SK-N-SH (cell line): ENCODE results near the gene KCNB1. TPM values are rescaled to one million over a fixed set of nuclear protein-coding genes. Genes with fewer than 3 reads are reported as not detected.

Experiments used
- CHD2 ChIP-seq: fragments of 150-350 bp; IDR thresholded peaks from 2 replicates; pipeline ENCODE4 v1.6.1; 2018; ENCODE audit warnings: low read length; ENCODE audit not compliant: partially characterized antibody
- ELF1 ChIP-seq: IDR thresholded peaks from 2 replicates; pipeline ENCODE4 v1.4.0; 2012
- EZH2phosphoT487 ChIP-seq: fragments of 200-600 bp; sonication (generic); IDR thresholded peaks from 2 replicates; pipeline ENCODE4 v1.6.1; 2017; ENCODE audit warnings: low read depth, mixed run types, mild to moderate bottlenecking, antibody characterized with exemption, moderate library complexity, borderline replicate concordance
- FOXM1 ChIP-seq: IDR thresholded peaks from 2 replicates; pipeline ENCODE4 v1.4.0; 2012; ENCODE audit warnings: low read depth, mild to moderate bottlenecking
- GABPA ChIP-seq: IDR thresholded peaks from 2 replicates; pipeline ENCODE4 v1.4.0; 2012; ENCODE audit warnings: low read depth, mild to moderate bottlenecking
- JUND ChIP-seq: IDR thresholded peaks from 2 replicates; pipeline ENCODE4 v1.4.0; 2012
- MXI1 ChIP-seq: IDR thresholded peaks from 2 replicates; pipeline ENCODE4 v1.6.1; 2012; ENCODE audit warnings: mild to moderate bottlenecking, low read depth, low read length, improper control_type of control experiment
- NFIC ChIP-seq: IDR thresholded peaks from 2 replicates; pipeline ENCODE4 v1.4.0; 2012; ENCODE audit warnings: borderline replicate concordance
- RAD21 ChIP-seq: IDR thresholded peaks from 2 replicates; pipeline ENCODE4 v1.6.1; 2012; ENCODE audit warnings: mild to moderate bottlenecking, low read length
- RCOR1 ChIP-seq: fragments of 150-350 bp; IDR thresholded peaks from 2 replicates; pipeline ENCODE4 v1.6.1; 2017; ENCODE audit warnings: antibody characterized with exemption, low read length
- RFX5 ChIP-seq: IDR thresholded peaks from 2 replicates; pipeline ENCODE4 v1.6.1; 2012; ENCODE audit warnings: mild to moderate bottlenecking, improper control_type of control experiment, low read length
- SMC3 ChIP-seq: IDR thresholded peaks from 2 replicates; pipeline ENCODE4 v1.6.1; 2012; ENCODE audit warnings: low read depth, low read length, improper control_type of control experiment
- TAF1 ChIP-seq: IDR thresholded peaks from 2 replicates; pipeline ENCODE4 v1.6.1; 2012; ENCODE audit warnings: low read depth, mild to moderate bottlenecking, low read length, moderate library complexity, borderline replicate concordance
- TCF12 ChIP-seq: IDR thresholded peaks from 2 replicates; pipeline ENCODE4 v1.4.0; 2012
- YY1 ChIP-seq: IDR thresholded peaks from 2 replicates; pipeline ENCODE4 v1.4.0; 2012; ENCODE audit warnings: low read depth, mild to moderate bottlenecking
- ZBTB33 ChIP-seq: IDR thresholded peaks from 2 replicates; pipeline ENCODE4 v1.4.0; 2012; ENCODE audit warnings: low read depth, borderline replicate concordance
- polyA plus RNA-seq, 3 experiments: library from polyadenylated mRNA; depleted of rRNA; stranded (reverse); fragments of >200 nt; gene quantifications; 2 replicates each; pipeline ENCODE4 v1.2.3, GENCODE V29; 2012
- TF ChIP-seq, protein P1 (sequence below): fragments of 200-600 bp; sonication (generic); IDR thresholded peaks from 2 replicates; pipeline ENCODE4 v1.6.1; 2017; ENCODE audit warnings: antibody characterized with exemption, mild to moderate bottlenecking, moderate library complexity
- TF ChIP-seq, protein P2 (sequence below): IDR thresholded peaks from 2 replicates; pipeline ENCODE4; 2012
- TF ChIP-seq, protein P3 (sequence below): IDR thresholded peaks from 2 replicates; pipeline ENCODE4 v1.6.1; 2012; ENCODE audit warnings: mild to moderate bottlenecking, low read depth, low read length, moderate library complexity

Gene KCNB1
- polyA plus RNA-seq, 1 of the 3 experiments (the other 2 are of a cell fraction): 0.82 TPM

GRCh38 chr20:49377326-49377725, 105.1 kb downstream of the KCNB1 start (continued):
- TF ChIP-seq ZBTB33: no peak
- TF ChIP-seq, protein P1, sequence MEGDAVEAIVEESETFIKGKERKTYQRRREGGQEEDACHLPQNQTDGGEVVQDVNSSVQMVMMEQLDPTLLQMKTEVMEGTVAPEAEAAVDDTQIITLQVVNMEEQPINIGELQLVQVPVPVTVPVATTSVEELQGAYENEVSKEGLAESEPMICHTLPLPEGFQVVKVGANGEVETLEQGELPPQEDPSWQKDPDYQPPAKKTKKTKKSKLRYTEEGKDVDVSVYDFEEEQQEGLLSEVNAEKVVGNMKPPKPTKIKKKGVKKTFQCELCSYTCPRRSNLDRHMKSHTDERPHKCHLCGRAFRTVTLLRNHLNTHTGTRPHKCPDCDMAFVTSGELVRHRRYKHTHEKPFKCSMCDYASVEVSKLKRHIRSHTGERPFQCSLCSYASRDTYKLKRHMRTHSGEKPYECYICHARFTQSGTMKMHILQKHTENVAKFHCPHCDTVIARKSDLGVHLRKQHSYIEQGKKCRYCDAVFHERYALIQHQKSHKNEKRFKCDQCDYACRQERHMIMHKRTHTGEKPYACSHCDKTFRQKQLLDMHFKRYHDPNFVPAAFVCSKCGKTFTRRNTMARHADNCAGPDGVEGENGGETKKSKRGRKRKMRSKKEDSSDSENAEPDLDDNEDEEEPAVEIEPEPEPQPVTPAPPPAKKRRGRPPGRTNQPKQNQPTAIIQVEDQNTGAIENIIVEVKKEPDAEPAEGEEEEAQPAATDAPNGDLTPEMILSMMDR: no peak
- TF ChIP-seq TAF1: no peak
- TF ChIP-seq JUND: no peak
- no peak for TF ChIP-seq RFX5
- no peak for TF ChIP-seq GABPA
- no peak for TF ChIP-seq EZH2phosphoT487
- TF ChIP-seq RCOR1: 0 out of 2 replicates have a peak, but pooled peaks have one; percentile 18
- TF ChIP-seq FOXM1: no peak
- TF ChIP-seq NFIC: no peak
- TF ChIP-seq CHD2: peak; percentile 38
- TF ChIP-seq TCF12: no peak
- TF ChIP-seq YY1: no peak
- TF ChIP-seq ELF1: no peak
- TF ChIP-seq, protein P2, sequence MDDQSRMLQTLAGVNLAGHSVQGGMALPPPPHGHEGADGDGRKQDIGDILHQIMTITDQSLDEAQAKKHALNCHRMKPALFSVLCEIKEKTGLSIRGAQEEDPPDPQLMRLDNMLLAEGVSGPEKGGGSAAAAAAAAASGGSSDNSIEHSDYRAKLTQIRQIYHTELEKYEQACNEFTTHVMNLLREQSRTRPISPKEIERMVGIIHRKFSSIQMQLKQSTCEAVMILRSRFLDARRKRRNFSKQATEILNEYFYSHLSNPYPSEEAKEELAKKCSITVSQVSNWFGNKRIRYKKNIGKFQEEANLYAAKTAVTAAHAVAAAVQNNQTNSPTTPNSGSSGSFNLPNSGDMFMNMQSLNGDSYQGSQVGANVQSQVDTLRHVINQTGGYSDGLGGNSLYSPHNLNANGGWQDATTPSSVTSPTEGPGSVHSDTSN: no peak
- no peak for TF ChIP-seq MXI1
- 0 out of 2 replicates have a peak, but pooled peaks have one; percentile 14 for TF ChIP-seq RAD21
- no peak for TF ChIP-seq SMC3
- TF ChIP-seq, protein P3, sequence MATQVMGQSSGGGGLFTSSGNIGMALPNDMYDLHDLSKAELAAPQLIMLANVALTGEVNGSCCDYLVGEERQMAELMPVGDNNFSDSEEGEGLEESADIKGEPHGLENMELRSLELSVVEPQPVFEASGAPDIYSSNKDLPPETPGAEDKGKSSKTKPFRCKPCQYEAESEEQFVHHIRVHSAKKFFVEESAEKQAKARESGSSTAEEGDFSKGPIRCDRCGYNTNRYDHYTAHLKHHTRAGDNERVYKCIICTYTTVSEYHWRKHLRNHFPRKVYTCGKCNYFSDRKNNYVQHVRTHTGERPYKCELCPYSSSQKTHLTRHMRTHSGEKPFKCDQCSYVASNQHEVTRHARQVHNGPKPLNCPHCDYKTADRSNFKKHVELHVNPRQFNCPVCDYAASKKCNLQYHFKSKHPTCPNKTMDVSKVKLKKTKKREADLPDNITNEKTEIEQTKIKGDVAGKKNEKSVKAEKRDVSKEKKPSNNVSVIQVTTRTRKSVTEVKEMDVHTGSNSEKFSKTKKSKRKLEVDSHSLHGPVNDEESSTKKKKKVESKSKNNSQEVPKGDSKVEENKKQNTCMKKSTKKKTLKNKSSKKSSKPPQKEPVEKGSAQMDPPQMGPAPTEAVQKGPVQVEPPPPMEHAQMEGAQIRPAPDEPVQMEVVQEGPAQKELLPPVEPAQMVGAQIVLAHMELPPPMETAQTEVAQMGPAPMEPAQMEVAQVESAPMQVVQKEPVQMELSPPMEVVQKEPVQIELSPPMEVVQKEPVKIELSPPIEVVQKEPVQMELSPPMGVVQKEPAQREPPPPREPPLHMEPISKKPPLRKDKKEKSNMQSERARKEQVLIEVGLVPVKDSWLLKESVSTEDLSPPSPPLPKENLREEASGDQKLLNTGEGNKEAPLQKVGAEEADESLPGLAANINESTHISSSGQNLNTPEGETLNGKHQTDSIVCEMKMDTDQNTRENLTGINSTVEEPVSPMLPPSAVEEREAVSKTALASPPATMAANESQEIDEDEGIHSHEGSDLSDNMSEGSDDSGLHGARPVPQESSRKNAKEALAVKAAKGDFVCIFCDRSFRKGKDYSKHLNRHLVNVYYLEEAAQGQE: no peak
- TF ChIP-seq, all 33 proteins: peak for 5
